Skeletal muscle tissue (tissue), 4 donors: ENCODE results near the gene AFF2. TPM values are rescaled to one million over a fixed set of nuclear protein-coding genes. Genes with fewer than 3 reads are reported as not detected.

Experiments
- H3K27ac ChIP-seq: one replicate; pipeline ENCODE4 v1.7.0; 2013; ENCODE audit warnings: mild to moderate bottlenecking, low read depth, low read length, inconsistent platforms
- H3K27me3 ChIP-seq, 3 donors: one replicate each; pipeline ENCODE4 v1.7.0; 2013; ENCODE audit warnings: low read length in 3 of 3; ENCODE audit not compliant: control insufficient read depth in 3 of 3, insufficient read depth in 3 of 3
- H3K36me3 ChIP-seq, 3 donors: one replicate each; pipeline ENCODE4 v1.7.0; 2013; ENCODE audit warnings: low read length in 3 of 3; ENCODE audit not compliant: control insufficient read depth in 3 of 3, insufficient read depth in 3 of 3
- H3K4me1 ChIP-seq, 3 donors: one replicate each; pipeline ENCODE4 v1.7.0; 2013; ENCODE audit warnings: low read length in 3 of 3, mild to moderate bottlenecking in 3 of 3; ENCODE audit not compliant: control insufficient read depth in 3 of 3, insufficient read depth in 3 of 3
- H3K4me3 ChIP-seq, 3 donors: one replicate each; pipeline ENCODE4 v1.7.0; 2013; ENCODE audit warnings: low read length in 3 of 3
- H3K9ac ChIP-seq, 3 donors: one replicate each; pipeline ENCODE4 v1.7.0; 2013; ENCODE audit warnings: low read length in 3 of 3, mild to moderate bottlenecking in 3 of 3, moderate library complexity in 2 of 3, low read depth in 1 of 3
- H3K9me3 ChIP-seq, 3 donors: one replicate each; pipeline ENCODE4 v1.7.0; 2013; ENCODE audit warnings: low read length in 3 of 3; ENCODE audit not compliant: control insufficient read depth in 3 of 3
- total RNA-seq: library from RNA; depleted of rRNA; stranded (reverse); fragments of >200 nt; gene quantifications from one replicate; pipeline ENCODE4 v1.2.3, GENCODE V29; 2014
- donor health status: Osteomylitis.

The AFF2 gene
- total RNA-seq, 1 donor from 2014 or later, result 2.6 TPM

GRCh38 chrX:148628621-148629020 lies 128.2 kb downstream of the AFF2 start:
- Histone ChIP-seq H3K9ac (no peak overlapping the region), H3K9me3 (no peaks in the 10 kb centered on the region), H3K27ac (no peak overlapping the region), H3K4me3 (no peak overlapping the region), H3K36me3 (no peaks in the 10 kb centered on the region), H3K4me1 (no peaks in the 10 kb centered on the region), H3K27me3 (no peaks in the 10 kb centered on the region)

DNA sequence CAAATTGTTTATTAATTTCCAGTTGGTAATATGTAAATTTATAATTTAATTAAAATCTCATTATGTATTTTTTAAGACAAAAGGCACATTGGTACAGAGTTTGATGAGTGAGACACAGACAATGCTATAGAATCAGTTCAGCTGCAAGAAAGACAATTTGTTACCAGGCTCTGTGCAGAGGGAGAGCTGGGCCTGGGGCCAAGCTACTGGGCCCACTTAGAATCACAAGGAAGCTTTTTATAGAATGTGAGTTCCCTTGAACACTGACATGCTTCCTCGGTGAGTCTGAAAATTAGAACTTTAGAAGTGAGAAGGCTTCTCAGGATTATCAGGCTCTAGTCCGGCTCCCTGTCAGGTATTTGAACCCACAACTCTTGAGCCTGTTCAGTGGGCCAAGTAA lies 129.0 kb downstream of the AFF2 start:
- H3K27me3 ChIP-seq, result no peaks in the 10 kb centered on the region
- no peak overlapping the region for H3K27ac ChIP-seq
- no peaks in the 10 kb centered on the region for H3K36me3 ChIP-seq
- no peak overlapping the region for H3K4me3 ChIP-seq
- no peaks in the 10 kb centered on the region for H3K4me1 ChIP-seq
- no peak overlapping the region for H3K9ac ChIP-seq
- no peaks in the 10 kb centered on the region for H3K9me3 ChIP-seq

- no peaks in the 10 kb centered on the region for H3K9me3 ChIP-seq
- H3K4me1 ChIP-seq, result no peaks in the 10 kb centered on the region
- H3K36me3 ChIP-seq, result no peaks in the 10 kb centered on the region
- H3K27me3 ChIP-seq, result no peaks in the 10 kb centered on the region
- H3K4me3 ChIP-seq, result no peak overlapping the region
- H3K9ac ChIP-seq, result no peak overlapping the region
- no peak overlapping the region for H3K27ac ChIP-seq
Measured at GRCh38 chrX:148632444-148632843, 132.0 kb downstream of the AFF2 start.

DNA sequence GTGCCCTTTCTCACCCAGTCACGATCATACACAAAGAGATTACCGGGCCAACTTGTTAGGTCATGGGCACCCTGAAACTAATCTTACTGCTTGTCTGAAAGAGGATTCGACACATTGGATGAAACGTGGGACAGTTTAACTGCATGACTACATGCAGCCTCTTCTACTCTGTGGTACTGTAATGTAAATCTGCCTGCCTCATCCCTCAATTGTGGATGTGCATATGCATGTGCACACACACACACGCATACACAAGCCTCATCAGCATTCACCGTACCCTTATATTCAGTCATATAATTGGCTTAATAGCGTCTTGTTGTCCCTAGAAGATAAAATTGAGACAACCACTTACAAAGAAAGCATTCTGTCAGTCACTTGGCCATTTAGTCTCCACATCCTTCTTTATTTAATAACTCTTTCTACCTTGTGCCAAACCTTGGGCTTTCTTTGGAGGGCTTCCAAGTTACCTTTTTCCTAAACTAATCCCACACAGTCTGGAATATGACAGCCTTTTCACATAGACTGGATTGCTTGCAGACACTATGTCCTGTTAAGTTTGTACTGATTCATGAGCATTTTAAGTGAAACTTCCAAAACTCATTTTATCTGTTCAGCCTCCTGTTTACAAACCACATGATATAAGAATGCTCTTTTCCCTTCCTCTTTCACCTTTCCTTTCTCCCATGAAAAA lies 132.9 kb downstream of the AFF2 start:
- H3K4me3 ChIP-seq, result no peak overlapping the region
- H3K9ac ChIP-seq, result no peak overlapping the region
- no peaks in the 10 kb centered on the region for H3K36me3 ChIP-seq
- no peaks in the 10 kb centered on the region for H3K27me3 ChIP-seq
- no peaks in the 10 kb centered on the region for H3K4me1 ChIP-seq
- no peaks in the 10 kb centered on the region for H3K9me3 ChIP-seq
- no peak overlapping the region for H3K27ac ChIP-seq

DNA sequence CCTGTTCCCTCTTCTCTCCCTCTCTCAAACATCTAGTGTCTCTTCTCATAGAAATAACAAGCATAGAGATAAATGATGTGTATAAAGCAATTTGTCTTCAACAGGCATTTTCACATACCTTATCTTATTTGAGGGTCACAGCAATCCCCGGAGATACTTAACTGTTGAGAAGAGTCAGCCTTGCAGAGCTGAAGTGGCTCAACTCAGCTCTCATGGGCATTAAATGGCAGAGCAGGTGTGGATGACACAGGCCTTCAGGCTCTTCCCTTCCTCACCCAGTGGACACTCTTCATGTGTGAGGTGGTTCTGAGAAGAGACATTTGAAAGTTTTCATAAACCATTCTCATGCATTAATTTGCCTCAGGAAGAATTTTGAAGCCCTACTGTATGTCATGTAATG lies 134.2 kb downstream of the AFF2 start:
- Histone ChIP-seq H3K9ac (no peak overlapping the region), H3K4me3 (no peak overlapping the region), H3K36me3 (no peaks in the 10 kb centered on the region), H3K9me3 (no peaks in the 10 kb centered on the region), H3K27ac (no peak overlapping the region), H3K4me1 (no peaks in the 10 kb centered on the region), H3K27me3 (no peaks in the 10 kb centered on the region)

DNA sequence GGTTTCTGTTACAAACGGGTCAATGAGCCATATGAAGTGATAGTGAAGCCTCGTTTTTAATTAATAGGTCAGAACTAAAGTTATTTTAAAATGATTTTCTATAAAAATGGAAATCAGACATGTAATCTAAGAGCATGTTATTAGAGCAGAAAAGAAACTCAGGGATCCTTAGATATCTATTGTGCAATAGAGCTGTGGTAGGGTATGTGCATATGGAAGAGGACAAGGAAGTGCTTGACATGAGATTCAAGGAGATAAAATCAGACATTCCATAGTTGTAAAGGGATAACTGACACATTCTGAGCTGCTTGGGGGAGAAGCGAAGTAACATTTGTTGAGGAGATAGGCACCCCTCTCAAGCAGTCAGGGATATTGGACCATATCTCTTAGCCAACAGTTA lies 143.0 kb downstream of the AFF2 start:
- H3K27ac ChIP-seq, result no peak overlapping the region
- no peak overlapping the region for H3K9ac ChIP-seq
- H3K9me3 ChIP-seq, result no peaks in the 10 kb centered on the region

DNA sequence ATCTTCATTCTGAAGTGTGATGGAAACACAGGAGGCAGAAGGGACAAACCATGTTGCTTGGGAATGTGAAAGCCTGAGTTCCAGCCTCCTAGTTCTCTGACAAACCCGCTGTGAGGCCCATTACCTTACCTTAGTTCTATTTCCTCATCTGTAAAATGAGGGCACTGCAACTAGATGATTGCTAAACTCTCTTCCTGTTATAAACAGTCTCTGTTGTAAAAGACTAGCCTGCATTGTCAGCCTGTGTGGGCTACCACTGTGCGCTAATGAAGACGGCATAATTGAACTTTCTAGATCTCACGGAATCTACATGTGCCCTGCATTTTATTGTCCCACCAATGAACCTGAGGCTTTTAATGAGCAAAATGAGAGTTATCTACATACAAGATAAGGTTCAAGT lies 147.2 kb downstream of the AFF2 start:
- H3K27ac ChIP-seq, result no peak overlapping the region
- H3K27me3 ChIP-seq, result no peaks in the 10 kb centered on the region
- no peaks in the 10 kb centered on the region for H3K36me3 ChIP-seq
- H3K4me1 ChIP-seq, result no peaks in the 10 kb centered on the region
- no peak overlapping the region for H3K9ac ChIP-seq
- no peaks in the 10 kb centered on the region for H3K9me3 ChIP-seq
- H3K4me3 ChIP-seq, result no peak overlapping the region

More for the DNA sequence above, 143.0 kb downstream of the AFF2 start:
- no peak overlapping the region for H3K4me3 ChIP-seq
- H3K36me3 ChIP-seq, result no peaks in the 10 kb centered on the region
- no peaks in the 10 kb centered on the region for H3K4me1 ChIP-seq
- H3K27me3 ChIP-seq, result peaks cover 0 to 2% (median 0%) of the 10 kb centered on the region in 3 donors

DNA sequence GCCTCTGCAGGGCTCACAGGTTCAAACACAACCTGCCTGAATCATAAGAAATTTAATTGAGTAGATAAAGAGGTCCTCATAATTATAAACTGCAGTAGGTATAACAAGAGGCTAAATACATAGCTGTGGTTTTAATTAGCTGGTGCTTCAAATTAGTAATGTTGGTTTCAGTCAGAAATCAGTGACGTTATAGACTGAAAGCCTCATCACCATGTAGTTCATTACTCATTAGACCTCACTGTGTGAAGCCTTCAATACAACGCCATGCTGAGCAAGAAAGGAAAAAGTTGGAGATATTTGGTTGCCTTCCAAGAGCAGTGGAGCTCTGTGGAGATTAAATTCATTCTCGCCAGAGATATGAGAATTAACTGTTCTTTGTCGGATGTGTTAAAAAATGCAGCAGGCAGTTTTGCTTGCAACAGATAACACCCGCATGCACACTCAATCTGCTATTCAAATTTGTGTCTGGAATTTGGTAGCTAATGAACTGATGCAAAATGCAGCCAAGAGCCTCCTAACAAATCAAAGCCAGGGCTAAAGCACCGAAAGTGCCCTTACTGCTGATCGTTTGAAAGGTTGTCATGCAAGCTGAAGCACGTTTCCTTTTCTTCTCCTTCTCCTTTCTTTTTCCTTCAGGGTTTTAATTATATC lies 148.9 kb downstream of the AFF2 start:
- H3K4me3 ChIP-seq, result no peak overlapping the region
- H3K36me3 ChIP-seq, result no peaks in the 10 kb centered on the region
- no peak overlapping the region for H3K27ac ChIP-seq
- H3K27me3 ChIP-seq, result no peaks in the 10 kb centered on the region
- no peaks in the 10 kb centered on the region for H3K4me1 ChIP-seq
- H3K9me3 ChIP-seq, result no peaks in the 10 kb centered on the region
- no peak overlapping the region for H3K9ac ChIP-seq

DNA sequence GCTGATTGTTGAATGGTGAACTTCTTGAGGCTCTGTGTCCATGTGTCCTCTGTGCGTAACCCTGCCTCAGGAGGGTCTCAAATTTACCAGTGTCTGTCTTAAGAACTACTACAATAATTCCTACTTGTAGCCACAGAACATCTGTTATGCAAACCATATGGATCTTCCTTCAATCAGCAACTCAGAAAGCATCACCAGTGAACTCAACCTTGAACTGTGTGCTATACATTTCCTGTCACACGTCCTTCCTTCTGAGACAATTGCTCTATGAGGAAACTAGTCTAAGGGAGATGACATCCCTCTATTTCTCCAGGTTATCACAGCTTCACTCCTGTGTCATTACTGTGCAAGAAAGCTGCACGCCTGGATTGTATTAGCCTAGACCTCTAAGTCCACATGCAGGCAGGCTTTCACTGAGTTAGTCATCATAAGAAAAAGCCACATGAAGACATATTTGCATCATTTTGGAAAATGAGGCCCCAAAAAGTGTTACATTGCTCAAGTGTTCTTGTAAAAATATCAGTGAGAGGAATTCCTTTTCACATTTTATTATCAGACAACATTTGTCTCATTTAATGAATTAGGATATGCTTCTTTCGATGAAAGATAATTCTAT lies 157.8 kb downstream of the AFF2 start:
- Histone ChIP-seq H3K4me1 (no peaks in the 10 kb centered on the region), H3K9me3 (no peaks in the 10 kb centered on the region), H3K36me3 (no peaks in the 10 kb centered on the region), H3K27ac (no peak overlapping the region), H3K9ac (no peak overlapping the region), H3K4me3 (no peak overlapping the region), H3K27me3 (no peaks in the 10 kb centered on the region)

GRCh38 chrX:148659481-148659880 lies 159.1 kb downstream of the AFF2 start:
- Histone ChIP-seq H3K27me3 (no peaks in the 10 kb centered on the region), H3K27ac (no peak overlapping the region), H3K4me1 (no peaks in the 10 kb centered on the region), H3K9ac (no peak overlapping the region), H3K4me3 (no peak overlapping the region), H3K36me3 (no peaks in the 10 kb centered on the region), H3K9me3 (no peaks in the 10 kb centered on the region)
